Erythroblast (primary cell): ENCODE measurements around the gene ITPKC.

ENCODE experiments used
- GATA1 ChIP-seq: IDR thresholded peaks from 2 replicates; pipeline ENCODE4 v1.6.1; 2011; ENCODE audit warnings: low read depth, mild to moderate bottlenecking, control low read depth, low read length, moderate library complexity
- POLR2A ChIP-seq: IDR thresholded peaks from 2 replicates; pipeline ENCODE4 v1.6.1; 2011; ENCODE audit warnings: mild to moderate bottlenecking, low read length

DNA sequence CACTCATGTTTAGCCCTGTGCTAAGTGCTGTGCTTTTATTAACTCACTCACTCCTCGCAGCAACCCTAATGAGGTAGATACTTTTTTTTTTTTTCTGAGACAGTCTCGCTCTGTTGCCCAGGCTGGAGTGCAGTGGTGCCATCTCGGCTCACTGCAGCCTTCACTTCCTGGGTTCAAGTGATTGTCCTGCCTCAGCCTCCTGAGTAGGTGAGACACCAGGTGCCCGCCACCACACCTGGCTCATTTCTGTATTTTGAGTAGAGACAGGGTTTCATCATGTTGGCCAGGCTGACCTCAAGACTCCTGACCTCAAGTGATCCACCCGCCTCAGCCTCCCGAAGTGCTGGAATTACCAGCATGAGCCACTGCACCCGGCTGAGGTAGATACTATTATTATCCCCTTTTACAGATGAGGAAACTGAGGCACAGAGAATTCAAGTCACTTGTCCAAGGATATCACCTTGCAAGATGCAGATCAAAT lies 2.5 kb downstream of the ITPKC start:
- TF ChIP-seq POLR2A (no peak), GATA1 (no peak)
